Measurements from ENCODE around the gene OR8S1. TPM values are rescaled to one million over a fixed set of nuclear protein-coding genes. Genes with fewer than 3 reads are reported as not detected.

The OR8S1 gene
- total RNA-seq (not detected), polyA plus RNA-seq (not detected)

- no peaks in the 10 kb centered on the region for H3K4me1 ChIP-seq (ENCODE audit: control insufficient read depth in 4 of 4, insufficient read depth in 4 of 4, low read length in 3 of 4)
- no peaks in the 10 kb centered on the region for H3K36me3 ChIP-seq (ENCODE audit: control insufficient read depth in 4 of 4, insufficient read depth in 3 of 4, low read depth in 1 of 4, low read length in 3 of 4)
- H3K9me3 ChIP-seq (ENCODE audit: control insufficient read depth in 4 of 4, low read length in 3 of 4), result no peaks in the 10 kb centered on the region
- no peak for DNase-seq (ENCODE audit: low spot score)
- H3K27me3 ChIP-seq (ENCODE audit: control insufficient read depth in 4 of 4, insufficient read depth in 4 of 4, low read length in 3 of 4), result peaks cover 0 to 5% (median 0%) of the 10 kb centered on the region in 4 donors
- TF ChIP-seq SP1 (IDR thresholded peaks at IDR 0.05), result no peak
- TF ChIP-seq, protein P1, sequence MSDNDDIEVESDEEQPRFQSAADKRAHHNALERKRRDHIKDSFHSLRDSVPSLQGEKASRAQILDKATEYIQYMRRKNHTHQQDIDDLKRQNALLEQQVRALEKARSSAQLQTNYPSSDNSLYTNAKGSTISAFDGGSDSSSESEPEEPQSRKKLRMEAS (IDR thresholded peaks at IDR 0.05), result no peak
- no peak for TF ChIP-seq GABPA (IDR thresholded peaks at IDR 0.05 in 1 of 2, conservative IDR thresholded peaks at IDR 0.05 in 1 of 2)
- TF ChIP-seq FOXA1 (IDR thresholded peaks at IDR 0.05), result no peak
- no peak for TF ChIP-seq RXRA (IDR thresholded peaks at IDR 0.05)
- TF ChIP-seq TAF1 (conservative IDR thresholded peaks at IDR 0.05), result no peak
- TF ChIP-seq NR2F2 (IDR thresholded peaks at IDR 0.05), result no peak
- no peak for TF ChIP-seq REST (IDR thresholded peaks at IDR 0.05)
- no peak for TF ChIP-seq YY1 (IDR thresholded peaks at IDR 0.05)
- 87% methylated on average over 5 of the region's 5 CpGs for WGBS
- no peak within 1 kb of the TSS for H3K9ac ChIP-seq (ENCODE audit: low read depth in 1 of 2, low read length in 2 of 2)
- H3K27ac ChIP-seq (ENCODE audit: low read depth in 1 of 2, low read length in 2 of 2), result no peak within 1 kb of the TSS
- H3K4me3 ChIP-seq (ENCODE audit: low read depth in 1 of 3, low read length in 3 of 3), result no peak within 1 kb of the TSS
These were observed at the start of gene OR8S1 for GRCh38 chr12:48525332-48525731. OR8S1 (plus strand) TSS chr12:48525632; CDS start chr12:48525632, 0 bp downstream.

- no peak within 1 kb of the TSS for H3K9ac ChIP-seq (ENCODE audit: low read depth in 1 of 2, low read length in 2 of 2)
- no peak within 1 kb of the TSS for H3K27ac ChIP-seq (ENCODE audit: low read depth in 1 of 2, low read length in 2 of 2)
- H3K9me3 ChIP-seq (ENCODE audit: control insufficient read depth in 4 of 4, low read length in 3 of 4), result peaks cover 0 to 1% (median 0%) of the 10 kb centered on the region in 4 donors
- no peak for DNase-seq (ENCODE audit: low spot score)
- no peak within 1 kb of the TSS for H3K4me3 ChIP-seq (ENCODE audit: low read depth in 1 of 3, low read length in 3 of 3)
- H3K4me1 ChIP-seq (ENCODE audit: control insufficient read depth in 4 of 4, insufficient read depth in 4 of 4, low read length in 3 of 4), result no peaks in the 10 kb centered on the region
- H3K36me3 ChIP-seq (ENCODE audit: control insufficient read depth in 4 of 4, insufficient read depth in 3 of 4, low read depth in 1 of 4, low read length in 3 of 4), result no peaks in the 10 kb centered on the region
- WGBS, result 32% methylated on average over 2 of the region's 2 CpGs
- H3K27me3 ChIP-seq (ENCODE audit: control insufficient read depth in 4 of 4, insufficient read depth in 4 of 4, low read length in 3 of 4), result peaks cover 0 to 3% (median 0%) of the 10 kb centered on the region in 4 donors
- TF ChIP-seq, protein P2, sequence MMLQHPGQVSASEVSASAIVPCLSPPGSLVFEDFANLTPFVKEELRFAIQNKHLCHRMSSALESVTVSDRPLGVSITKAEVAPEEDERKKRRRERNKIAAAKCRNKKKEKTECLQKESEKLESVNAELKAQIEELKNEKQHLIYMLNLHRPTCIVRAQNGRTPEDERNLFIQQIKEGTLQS (IDR thresholded peaks at IDR 0.05), result no peak
- no peak for TF ChIP-seq HNF4A (conservative IDR thresholded peaks at IDR 0.05)
- TF ChIP-seq ZBTB33 (IDR thresholded peaks at IDR 0.05), result no peak
These were observed 43.2 kb upstream of the OR8S1 start, which contains the start of gene C12orf54 for GRCh38 chr12:48482198-48482597. C12orf54 (plus strand) TSS chr12:48482498; CDS start chr12:48483297, 799 bp downstream.

DNA sequence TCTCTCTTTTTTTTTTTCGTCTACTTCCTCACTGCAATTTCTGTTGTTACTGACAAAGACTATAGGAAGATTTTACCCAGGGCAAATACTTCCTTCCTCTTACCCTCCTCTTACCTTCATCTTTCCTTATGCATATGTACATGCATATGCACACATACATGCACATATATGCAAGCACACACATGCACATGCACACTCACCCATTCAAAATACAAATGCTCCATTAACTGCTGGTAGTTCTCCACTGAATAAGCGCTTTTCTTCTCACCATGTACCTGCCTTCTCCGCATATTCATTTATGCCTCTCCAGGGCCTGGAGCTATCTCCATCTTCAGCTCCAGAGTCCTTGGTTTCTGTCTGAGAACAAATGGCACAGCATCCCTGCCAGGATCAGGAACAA, 42.5 kb upstream of the OR8S1 start:
- Histone ChIP-seq H3K27ac (ENCODE audit: low read depth in 1 of 2, low read length in 2 of 2) (no peak overlapping the region), H3K27me3 (ENCODE audit: control insufficient read depth in 4 of 4, insufficient read depth in 4 of 4, low read length in 3 of 4) (peaks cover 0 to 3% (median 0%) of the 10 kb centered on the region in 4 donors), H3K9ac (ENCODE audit: low read depth in 1 of 2, low read length in 2 of 2) (no peak overlapping the region), H3K4me3 (ENCODE audit: low read depth in 1 of 3, low read length in 3 of 3) (no peak overlapping the region), H3K36me3 (ENCODE audit: control insufficient read depth in 4 of 4, insufficient read depth in 3 of 4, low read depth in 1 of 4, low read length in 3 of 4) (no peaks in the 10 kb centered on the region), H3K9me3 (ENCODE audit: control insufficient read depth in 4 of 4, low read length in 3 of 4) (peaks cover 0 to 1% (median 0%) of the 10 kb centered on the region in 4 donors), H3K4me1 (ENCODE audit: control insufficient read depth in 4 of 4, insufficient read depth in 4 of 4, low read length in 3 of 4) (no peaks in the 10 kb centered on the region)
- DNase-seq (ENCODE audit: low spot score), result no peak
- WGBS, result 89% methylated on average over 3 of the region's 3 CpGs
- TF ChIP-seq JUND (IDR thresholded peaks at IDR 0.05), result no peak
- TF ChIP-seq FOXA1 (IDR thresholded peaks at IDR 0.05), result no peak
- TF ChIP-seq ZBTB33 (IDR thresholded peaks at IDR 0.05), result no peak
- TF ChIP-seq NR2F2 (IDR thresholded peaks at IDR 0.05), result no peak
- TF ChIP-seq HNF4A (conservative IDR thresholded peaks at IDR 0.05), result no peak
- TF ChIP-seq REST (IDR thresholded peaks at IDR 0.05), result no peak
- no peak for TF ChIP-seq FOXA2 (IDR thresholded peaks at IDR 0.05)
- TF ChIP-seq, protein P1 (IDR thresholded peaks at IDR 0.05), result no peak
